Measurements from ENCODE around the gene ADAM33.

ADAM33 gene

GRCh38 chr20:3686421-3686820 lies 4.6 kb upstream of the ADAM33 start:
- no peak for DNase-seq

GRCh38 chr20:3685341-3685740 lies 3.5 kb upstream of the ADAM33 start:
- DNase-seq: no peak

- DNase-seq: no peak
Observed at GRCh38 chr20:3681352-3681930, 369 bp downstream of the ADAM33 start.

GRCh38 chr20:3680701-3681351 lies 984 bp downstream of the ADAM33 start:
- DNase-seq: no peak

GRCh38 chr20:3679749-3680700 lies 1.8 kb downstream of the ADAM33 start:
- no peak for DNase-seq

- no peak for DNase-seq
Observed at GRCh38 chr20:3678856-3679720, 2.7 kb downstream of the ADAM33 start.

GRCh38 chr20:3678198-3678597 lies 3.6 kb downstream of the ADAM33 start:
- no peak for DNase-seq

- DNase-seq: no peak
Observed at GRCh38 chr20:3677733-3678132, 4.1 kb downstream of the ADAM33 start.

GRCh38 chr20:3674995-3675900 lies 6.6 kb downstream of the ADAM33 start:
- no peak for DNase-seq

- DNase-seq: no peak
Observed at GRCh38 chr20:3674447-3674846, 7.4 kb downstream of the ADAM33 start.

- no peak for DNase-seq
Observed at GRCh38 chr20:3673221-3674070, 8.4 kb downstream of the ADAM33 start.

- no peak for DNase-seq
Observed at GRCh38 chr20:3672547-3673171, 9.2 kb downstream of the ADAM33 start.

GRCh38 chr20:3671986-3672546 lies 9.7 kb downstream of the ADAM33 start:
- no peak for DNase-seq

- DNase-seq: no peak
Observed at GRCh38 chr20:3670945-3671344, 10.9 kb downstream of the ADAM33 start.

- no peak for DNase-seq
Observed at GRCh38 chr20:3670511-3670910, 11.3 kb downstream of the ADAM33 start.

- no peak for DNase-seq
Observed at GRCh38 chr20:3669710-3670367, 12.0 kb downstream of the ADAM33 start.

- no peak for DNase-seq
Observed at GRCh38 chr20:3667434-3668037, 14.3 kb downstream of the ADAM33 start.

- no peak for DNase-seq
Observed at GRCh38 chr20:3663858-3664257, 18.0 kb downstream of the ADAM33 start.
